ENCODE data around the gene FAM156A. TPM values are rescaled to one million over a fixed set of nuclear protein-coding genes. Genes with fewer than 3 reads are reported as not detected.
A peak's percentile ranks its signal among the peaks of the same experiment; 100 is the strongest.
"Not testable (repeated sequence)": the region's sequence is repeated elsewhere in the genome, so short reads cannot be mapped to it uniquely, and the experiment has no call there.

Gene FAM156A
- total RNA-seq, 1 donor from 2014 or later = 24.6 TPM

DNA sequence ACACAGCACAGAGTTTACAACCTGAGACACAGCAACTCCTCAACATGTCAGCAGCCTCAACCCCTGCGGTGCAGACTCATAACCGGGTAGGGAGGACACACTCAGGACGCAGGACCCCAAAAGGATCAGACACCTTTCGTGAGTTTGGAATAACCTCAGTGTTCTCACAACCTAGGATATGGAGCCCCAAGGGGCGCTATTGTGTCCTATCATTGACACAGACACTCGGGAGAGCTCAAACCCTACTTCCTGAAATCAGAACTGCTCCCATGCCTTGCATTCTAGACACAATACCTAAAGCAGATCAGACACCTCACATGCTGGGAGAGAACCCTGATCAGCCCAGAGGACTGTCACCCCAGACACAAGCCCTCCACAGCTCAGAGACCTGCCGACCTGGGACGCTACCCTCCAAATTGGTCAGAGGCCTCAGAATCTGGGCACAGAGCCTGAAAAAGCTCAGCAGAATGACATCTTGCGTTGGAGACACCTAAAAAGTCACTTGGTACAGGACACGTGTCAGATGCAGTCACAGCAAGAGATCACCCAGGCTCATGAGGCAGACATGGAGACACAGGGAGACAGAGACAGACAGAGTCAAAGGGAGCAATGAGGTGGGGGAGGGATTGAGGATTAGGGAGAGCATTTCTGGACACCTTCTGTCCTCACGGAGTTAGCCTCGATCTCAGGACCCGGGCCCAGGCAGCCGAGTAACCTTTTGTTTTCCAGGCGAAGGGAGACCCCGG, 8.8 kb upstream of the FAM156A start:
- not testable (repeated sequence) for H3K36me3 Mint-ChIP-seq (ENCODE audit: low read depth); H3K27ac Mint-ChIP-seq (ENCODE audit: unreplicated experiment); H3K9me3 Mint-ChIP-seq

DNA sequence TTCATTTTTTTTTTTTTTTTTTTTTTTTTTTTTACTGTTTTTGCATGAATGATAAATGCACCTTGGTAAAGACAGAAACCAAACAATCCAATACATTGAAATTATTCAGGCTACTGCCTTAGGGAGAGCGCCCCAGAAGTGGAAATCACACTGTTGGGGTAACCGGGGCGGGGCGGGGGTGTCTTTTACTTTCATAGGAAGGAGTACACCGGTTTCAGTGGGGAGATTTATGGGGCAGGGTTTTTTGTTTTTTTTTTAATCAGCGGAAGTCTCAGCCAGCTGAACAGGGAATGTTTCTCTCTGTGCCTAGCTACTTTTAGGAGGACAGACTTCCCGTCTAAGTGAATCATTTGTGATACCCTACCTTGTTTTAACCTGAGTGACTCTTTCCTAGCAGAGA, 643 bp upstream of the FAM156A start:
- not testable (repeated sequence) for H3K4me1 Mint-ChIP-seq, H3K4me3 Mint-ChIP-seq

More for the DNA sequence above, 8.8 kb upstream of the FAM156A start:
- not testable (repeated sequence) for DNase-seq (ENCODE audit: low read depth, low spot score); H3K4me1 Mint-ChIP-seq; H3K4me3 Mint-ChIP-seq; H3K27me3 Mint-ChIP-seq (ENCODE audit: low read depth)

DNA sequence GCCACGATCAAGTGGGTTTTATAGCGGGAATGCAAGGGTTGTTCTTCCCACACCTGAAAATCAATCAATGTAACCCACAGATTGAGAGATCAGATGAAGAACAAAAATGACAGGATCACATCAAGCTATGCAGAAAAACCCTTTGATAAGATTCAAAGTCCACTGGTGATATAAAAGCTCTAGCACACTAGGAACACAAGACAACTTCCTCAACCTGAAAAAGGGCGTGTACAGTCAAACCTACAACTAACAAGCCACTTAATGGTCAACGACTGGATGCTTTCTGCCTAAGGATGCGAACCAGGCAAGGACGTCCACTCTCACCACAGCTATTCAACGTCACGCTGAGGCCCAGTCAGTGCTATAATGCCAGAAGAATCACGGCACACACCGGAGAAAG, 8.4 kb downstream of the FAM156A start:
- not testable (repeated sequence) for H3K4me3 Mint-ChIP-seq; DNase-seq (ENCODE audit: low read depth, low spot score); H3K27ac Mint-ChIP-seq (ENCODE audit: unreplicated experiment); H3K4me1 Mint-ChIP-seq; H3K27me3 Mint-ChIP-seq (ENCODE audit: low read depth); H3K36me3 Mint-ChIP-seq (ENCODE audit: low read depth); H3K9me3 Mint-ChIP-seq

More for the DNA sequence above, 643 bp upstream of the FAM156A start:
- not testable (repeated sequence) for H3K27ac Mint-ChIP-seq (ENCODE audit: unreplicated experiment); H3K27me3 Mint-ChIP-seq (ENCODE audit: low read depth); H3K36me3 Mint-ChIP-seq (ENCODE audit: low read depth); H3K9me3 Mint-ChIP-seq; DNase-seq (ENCODE audit: low read depth, low spot score)

DNA sequence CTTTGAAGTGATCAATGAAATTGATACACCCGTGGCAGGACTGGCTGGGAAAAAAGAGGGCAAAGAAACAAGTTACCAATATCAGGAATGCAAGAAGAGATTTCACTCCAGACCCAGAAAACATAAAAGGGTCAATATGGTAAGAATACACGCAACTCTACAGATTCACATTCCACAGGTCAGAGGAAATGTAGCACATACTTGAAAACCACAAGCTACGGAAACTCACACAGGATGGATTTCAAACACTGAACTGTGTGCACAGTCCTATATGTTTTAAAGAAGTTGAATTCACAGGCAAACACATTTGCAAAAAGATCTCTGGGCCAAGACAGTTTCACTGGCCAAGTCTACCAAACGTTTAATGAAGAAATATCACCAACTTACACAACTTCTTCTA, 9.0 kb downstream of the FAM156A start:
- H3K4me3 Mint-ChIP-seq; H3K9me3 Mint-ChIP-seq; H3K27ac Mint-ChIP-seq (ENCODE audit: unreplicated experiment); H3K4me1 Mint-ChIP-seq; H3K36me3 Mint-ChIP-seq (ENCODE audit: low read depth); H3K27me3 Mint-ChIP-seq (ENCODE audit: low read depth); DNase-seq (ENCODE audit: low read depth, low spot score): not testable (repeated sequence)

DNA sequence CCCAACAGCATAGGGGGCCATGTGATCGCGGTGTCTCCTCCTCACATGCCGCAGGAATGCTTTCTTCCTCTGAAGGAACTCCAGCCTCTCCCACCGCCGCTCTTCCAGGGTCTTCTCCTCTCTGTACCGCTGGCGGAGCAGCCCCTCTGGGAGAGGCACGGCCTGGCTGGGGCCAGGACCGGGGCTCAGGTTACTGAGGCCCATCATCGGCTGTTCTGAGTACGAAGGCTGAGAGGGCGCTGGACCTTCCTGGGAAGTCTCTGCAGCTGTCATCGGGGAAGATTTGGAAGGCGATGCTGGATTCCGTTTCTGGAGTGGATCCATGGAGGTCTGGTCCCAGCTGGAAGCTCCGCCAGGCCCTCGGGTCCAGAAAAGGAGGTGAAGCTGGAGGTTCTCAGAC, 10.1 kb downstream of the FAM156A start:
- not testable (repeated sequence) for H3K27ac Mint-ChIP-seq (ENCODE audit: unreplicated experiment); H3K4me3 Mint-ChIP-seq; H3K36me3 Mint-ChIP-seq (ENCODE audit: low read depth); DNase-seq (ENCODE audit: low read depth, low spot score); H3K4me1 Mint-ChIP-seq; H3K27me3 Mint-ChIP-seq (ENCODE audit: low read depth); H3K9me3 Mint-ChIP-seq

DNA sequence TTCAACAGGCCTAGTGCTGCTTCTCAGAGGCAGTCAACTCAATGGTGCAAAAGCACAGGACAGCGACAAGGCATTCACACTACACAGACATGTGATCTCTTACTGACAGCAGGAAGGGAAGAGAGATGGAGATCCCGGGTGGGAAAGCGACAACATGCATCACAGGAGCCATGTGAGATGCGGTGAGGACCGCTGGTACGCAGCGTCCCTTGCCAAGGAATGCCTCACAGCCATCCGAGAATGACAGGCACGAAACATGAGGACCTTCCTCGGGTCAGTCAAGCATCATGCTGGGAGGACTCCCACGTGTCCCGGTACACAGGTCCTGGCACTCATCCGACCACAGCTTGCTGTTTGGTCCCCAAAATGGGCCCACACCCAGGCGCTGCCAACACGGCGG, 10.8 kb downstream of the FAM156A start:
- not testable (repeated sequence) for H3K36me3 Mint-ChIP-seq (ENCODE audit: low read depth); H3K27ac Mint-ChIP-seq (ENCODE audit: unreplicated experiment); H3K27me3 Mint-ChIP-seq (ENCODE audit: low read depth); DNase-seq (ENCODE audit: low read depth, low spot score); H3K9me3 Mint-ChIP-seq; H3K4me3 Mint-ChIP-seq; H3K4me1 Mint-ChIP-seq

DNA sequence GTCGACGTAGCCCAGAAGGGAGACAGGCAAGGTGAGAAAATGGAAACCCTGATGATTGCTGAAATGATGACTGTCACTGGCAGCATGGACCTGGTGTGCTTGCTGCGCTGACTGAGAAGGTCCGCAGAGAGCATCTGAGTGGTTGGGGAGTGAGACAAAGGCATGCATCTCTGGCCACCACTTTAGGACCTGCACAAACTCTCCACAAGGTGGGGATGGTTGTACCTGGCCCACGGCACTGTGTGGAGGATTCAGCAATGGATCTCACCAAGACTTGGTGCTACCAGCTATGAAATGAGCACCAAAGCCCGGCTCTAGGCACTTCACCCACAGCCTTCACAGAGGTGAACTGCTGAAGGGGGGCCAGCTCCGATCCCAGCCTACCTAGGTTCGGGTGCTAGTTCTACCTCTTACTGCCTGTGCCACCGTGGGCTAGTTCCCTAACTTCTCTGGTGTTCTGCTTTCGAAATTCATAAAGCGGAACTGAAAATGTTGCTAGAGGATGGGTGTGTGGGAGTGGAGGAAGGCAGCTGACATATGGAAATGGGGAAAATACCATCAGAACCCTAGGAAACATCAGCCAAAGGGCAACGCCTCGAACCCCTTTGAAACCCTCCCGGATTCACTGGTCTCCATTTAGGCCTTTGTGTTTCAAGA, 12.4 kb downstream of the FAM156A start:
- not testable (repeated sequence) for H3K27me3 Mint-ChIP-seq (ENCODE audit: low read depth); H3K9me3 Mint-ChIP-seq; H3K27ac Mint-ChIP-seq (ENCODE audit: unreplicated experiment); H3K4me1 Mint-ChIP-seq; DNase-seq (ENCODE audit: low read depth, low spot score); H3K4me3 Mint-ChIP-seq; H3K36me3 Mint-ChIP-seq (ENCODE audit: low read depth)

DNA sequence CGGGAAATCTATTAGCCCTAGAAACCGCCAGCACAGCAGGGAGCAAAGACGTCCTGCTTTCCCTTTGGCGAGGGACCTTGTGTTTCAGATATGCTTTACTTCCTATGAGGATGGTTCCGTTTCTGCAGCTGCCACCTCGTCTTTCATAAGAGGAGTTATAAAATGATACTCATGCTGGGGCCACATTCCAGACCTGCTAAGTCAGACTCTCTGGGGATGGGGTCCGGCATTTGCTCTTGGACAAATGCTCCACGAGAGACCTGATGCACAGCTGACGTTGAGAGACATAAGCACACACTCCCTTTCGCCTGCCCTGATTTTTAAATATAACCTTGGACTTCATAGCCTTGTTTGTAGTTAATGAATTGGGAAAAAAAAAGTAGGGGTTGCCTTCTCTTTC, 16.6 kb downstream of the FAM156A start:
- not testable (repeated sequence) for H3K36me3 Mint-ChIP-seq (ENCODE audit: low read depth); DNase-seq (ENCODE audit: low read depth, low spot score); H3K4me1 Mint-ChIP-seq; H3K27ac Mint-ChIP-seq (ENCODE audit: unreplicated experiment); H3K9me3 Mint-ChIP-seq; H3K27me3 Mint-ChIP-seq (ENCODE audit: low read depth); H3K4me3 Mint-ChIP-seq

DNA sequence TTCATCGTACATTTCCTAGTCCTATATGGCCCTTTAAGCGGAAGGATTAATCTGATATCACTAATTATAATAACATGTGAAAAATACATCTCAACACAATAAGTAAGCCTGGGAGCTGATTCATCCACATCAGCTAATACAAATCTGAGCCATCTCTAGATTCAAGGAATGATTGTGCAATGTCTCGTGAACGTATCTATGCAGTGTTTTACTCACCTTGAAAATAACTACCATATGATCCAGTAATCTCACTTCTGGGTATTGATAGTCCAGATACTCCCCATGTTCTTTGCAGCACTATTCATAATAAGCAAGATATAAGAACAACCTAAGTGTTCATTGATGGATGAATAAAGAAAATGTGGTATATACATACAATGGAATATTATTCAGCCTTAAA, 17.6 kb downstream of the FAM156A start:
- not testable (repeated sequence) for H3K4me1 Mint-ChIP-seq; DNase-seq (ENCODE audit: low read depth, low spot score); H3K36me3 Mint-ChIP-seq (ENCODE audit: low read depth); H3K4me3 Mint-ChIP-seq; H3K27me3 Mint-ChIP-seq (ENCODE audit: low read depth); H3K9me3 Mint-ChIP-seq; H3K27ac Mint-ChIP-seq (ENCODE audit: unreplicated experiment)

DNA sequence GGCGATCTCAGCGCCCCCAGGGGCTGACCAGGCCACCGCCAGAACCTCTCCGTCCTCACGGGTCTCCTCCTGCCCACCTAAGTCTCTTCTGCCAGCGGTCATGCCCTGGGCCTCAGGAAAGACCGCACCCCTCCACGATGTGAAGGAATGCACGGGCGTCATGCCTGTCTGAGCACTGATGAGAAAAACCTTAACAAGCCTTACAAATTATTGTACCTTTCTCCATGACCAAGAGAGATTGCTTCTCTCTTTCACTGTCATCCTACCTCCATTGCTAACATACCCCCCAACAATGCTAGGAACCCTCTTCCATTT, 22.9 kb downstream of the FAM156A start:
- Mint-ChIP-seq H3K27ac (ENCODE audit: unreplicated experiment) (peak overlapping the region; percentile 98), H3K4me1 (peaks cover 11% of the 10 kb centered on the region), H3K4me3 (peak overlapping the region; percentile 93)
- not testable (repeated sequence) for H3K36me3 Mint-ChIP-seq (ENCODE audit: low read depth); DNase-seq (ENCODE audit: low read depth, low spot score); H3K27me3 Mint-ChIP-seq (ENCODE audit: low read depth); H3K9me3 Mint-ChIP-seq

Data from neural crest cell (in vitro differentiated cells).